Peyer's patch (tissue), 4 donors: Measurements from ENCODE around the gene COL9A2.

Experiments used
- POLR2A ChIP-seq, 2 donors: fragments of 450-650 bp; IDR thresholded peaks; one replicate each; pipeline ENCODE4 v1.5.1; 2017; ENCODE audit warnings: antibody characterized with exemption in 2 of 2, mild to moderate bottlenecking in 2 of 2, moderate library complexity in 2 of 2
- TF ChIP-seq, protein P1 (sequence below), 6 experiments: fragments of 450-650 bp in 4 of 6; fragments of 200-600 bp in 2 of 6; sonication (generic) in 1 of 6; IDR thresholded peaks; one replicate each; pipeline ENCODE4 v1.5.1; 2017 to 2019; ENCODE audit warnings: antibody characterized with exemption in 6 of 6, mild to moderate bottlenecking in 3 of 6, moderate library complexity in 1 of 6

DNA sequence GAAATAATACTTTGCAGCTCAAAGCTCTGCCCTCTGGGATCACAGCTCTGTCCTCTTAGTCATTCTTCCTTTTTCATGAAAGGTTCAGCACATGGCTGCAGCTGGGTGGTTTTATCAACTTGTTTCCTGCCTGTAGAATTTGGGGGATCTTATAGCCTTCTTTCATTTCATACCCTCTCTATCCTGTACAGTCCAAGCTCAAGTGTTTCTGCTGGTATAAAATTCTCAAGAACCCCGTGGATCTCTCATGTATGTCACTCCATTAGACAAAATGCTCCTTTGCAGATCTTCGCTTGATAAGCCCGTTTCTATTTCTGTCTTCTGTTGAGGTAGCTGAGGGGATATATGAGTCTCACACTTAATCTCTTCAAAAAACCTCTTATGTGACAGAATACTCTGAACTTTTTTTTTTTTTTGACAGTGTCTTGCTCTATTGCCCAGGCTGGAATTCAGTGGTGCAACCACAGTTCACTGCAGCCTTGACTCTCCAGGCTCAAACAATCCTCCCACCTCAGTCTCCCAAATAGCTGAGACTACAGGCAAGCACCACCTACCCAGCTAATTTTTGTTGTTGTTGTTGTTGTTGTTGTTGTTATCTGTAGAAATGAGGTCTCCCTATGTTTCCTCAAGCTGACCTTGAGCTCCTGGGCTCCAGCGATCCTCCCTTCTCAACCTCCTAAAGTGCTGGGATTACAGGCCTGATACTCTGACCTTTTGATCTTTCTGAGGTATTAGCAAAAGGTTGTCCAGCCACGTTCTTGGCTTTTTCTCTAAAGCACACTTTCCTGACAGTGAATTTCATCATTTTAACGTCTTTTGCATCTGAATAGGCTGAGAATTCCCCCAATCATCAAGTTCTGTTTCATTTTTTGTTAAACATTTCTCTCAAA, 24.6 kb upstream of the COL9A2 start:
- TF ChIP-seq, protein P1, sequence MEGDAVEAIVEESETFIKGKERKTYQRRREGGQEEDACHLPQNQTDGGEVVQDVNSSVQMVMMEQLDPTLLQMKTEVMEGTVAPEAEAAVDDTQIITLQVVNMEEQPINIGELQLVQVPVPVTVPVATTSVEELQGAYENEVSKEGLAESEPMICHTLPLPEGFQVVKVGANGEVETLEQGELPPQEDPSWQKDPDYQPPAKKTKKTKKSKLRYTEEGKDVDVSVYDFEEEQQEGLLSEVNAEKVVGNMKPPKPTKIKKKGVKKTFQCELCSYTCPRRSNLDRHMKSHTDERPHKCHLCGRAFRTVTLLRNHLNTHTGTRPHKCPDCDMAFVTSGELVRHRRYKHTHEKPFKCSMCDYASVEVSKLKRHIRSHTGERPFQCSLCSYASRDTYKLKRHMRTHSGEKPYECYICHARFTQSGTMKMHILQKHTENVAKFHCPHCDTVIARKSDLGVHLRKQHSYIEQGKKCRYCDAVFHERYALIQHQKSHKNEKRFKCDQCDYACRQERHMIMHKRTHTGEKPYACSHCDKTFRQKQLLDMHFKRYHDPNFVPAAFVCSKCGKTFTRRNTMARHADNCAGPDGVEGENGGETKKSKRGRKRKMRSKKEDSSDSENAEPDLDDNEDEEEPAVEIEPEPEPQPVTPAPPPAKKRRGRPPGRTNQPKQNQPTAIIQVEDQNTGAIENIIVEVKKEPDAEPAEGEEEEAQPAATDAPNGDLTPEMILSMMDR (IDR thresholded peaks at IDR 0.05), result no peak
- no peak for TF ChIP-seq POLR2A (IDR thresholded peaks at IDR 0.05)
